ENCODE measurements around the gene RGS6.

GRCh38 chr14:72613975-72614319, 681.7 kb downstream of the RGS6 start:
- TF ChIP-seq CTCF (conservative IDR thresholded peaks at IDR 0.05; ENCODE audit: low read depth, low read length) (no peak), EZH2 (IDR thresholded peaks at IDR 0.05; ENCODE audit: low read length, unreplicated experiment) (no peak)
